DND-41 (cell line): ENCODE data around the gene SLC6A3.

Experiments
- ATAC-seq: fragments of 200-7000 bp; cut with Tn5 transposase; 3 replicates; pipeline ENCODE4 v1.9.1; 2021; ENCODE audit warnings: low read depth; ENCODE audit not compliant: insufficient read depth
- DNase-seq: peaks from one replicate; pipeline ENCODE4 v3.0.0-alpha.2; 2020
- H2AFZ ChIP-seq: 2 replicates; pipeline ENCODE4 v1.6.0; 2012; ENCODE audit warnings: low read depth, low read length
- H3K27ac ChIP-seq: 2 replicates; pipeline ENCODE4 v1.5.1; 2012; ENCODE audit warnings: low read length, inconsistent platforms
- H3K27me3 ChIP-seq: fragments of 200-600 bp; sonication (generic); 2 replicates; pipeline ENCODE4 v1.6.0; 2012; ENCODE audit warnings: low read length, mild to moderate bottlenecking, inconsistent platforms; ENCODE audit not compliant: insufficient read depth, poor library complexity
- H3K36me3 ChIP-seq: 2 replicates; pipeline ENCODE4 v1.5.1; 2012; ENCODE audit warnings: low read length, inconsistent platforms; ENCODE audit not compliant: insufficient read depth
- H3K4me1 ChIP-seq: 2 replicates; pipeline ENCODE4 v1.5.1; 2012; ENCODE audit warnings: mild to moderate bottlenecking, low read length; ENCODE audit not compliant: insufficient read depth
- H3K4me2 ChIP-seq: 2 replicates; pipeline ENCODE4 v1.6.0; 2012; ENCODE audit warnings: mild to moderate bottlenecking, moderate library complexity, low read length, inconsistent platforms; ENCODE audit not compliant: insufficient read depth
- H3K4me3 ChIP-seq, 2 experiments: fragments of 200-600 bp in 1 of 2; shearing (Covaris generic) in 1 of 2; 2 replicates each; pipeline ENCODE4 v1.5.1; 2012 to 2016; ENCODE audit warnings: inconsistent platforms in 2 of 2, low read length in 2 of 2, mild to moderate bottlenecking in 2 of 2, low read depth in 1 of 2, moderate library complexity in 1 of 2
- H3K79me2 ChIP-seq: 2 replicates; pipeline ENCODE4 v1.6.0; 2012; ENCODE audit warnings: low read length, inconsistent platforms; ENCODE audit not compliant: insufficient read depth
- H3K9ac ChIP-seq: 2 replicates; pipeline ENCODE4 v1.6.0; 2012; ENCODE audit warnings: low read depth, mild to moderate bottlenecking, inconsistent platforms, low read length, moderate library complexity
- H3K9me3 ChIP-seq: 2 replicates; pipeline ENCODE4 v1.5.1; 2012; ENCODE audit warnings: low read length, moderate library complexity, mild to moderate bottlenecking, inconsistent platforms; ENCODE audit not compliant: insufficient read depth, severe bottlenecking
- H4K20me1 ChIP-seq: 2 replicates; pipeline ENCODE4 v1.6.0; 2012; ENCODE audit warnings: low read length; ENCODE audit not compliant: insufficient read depth
- EZH2 ChIP-seq: IDR thresholded peaks from 3 replicates; pipeline ENCODE4 v1.6.1; 2012; ENCODE audit warnings: borderline replicate concordance, low read depth, mild to moderate bottlenecking, moderate library complexity, low read length, inconsistent platforms; ENCODE audit not compliant: severe bottlenecking
- TF ChIP-seq, protein P1 (sequence below): IDR thresholded peaks from 2 replicates; pipeline ENCODE4 v1.5.1; 2012; ENCODE audit warnings: borderline replicate concordance, low read length, moderate library complexity, mild to moderate bottlenecking; ENCODE audit not compliant: poor library complexity, severe bottlenecking; ENCODE audit errors: extremely low read depth

SLC6A3 gene

DNA sequence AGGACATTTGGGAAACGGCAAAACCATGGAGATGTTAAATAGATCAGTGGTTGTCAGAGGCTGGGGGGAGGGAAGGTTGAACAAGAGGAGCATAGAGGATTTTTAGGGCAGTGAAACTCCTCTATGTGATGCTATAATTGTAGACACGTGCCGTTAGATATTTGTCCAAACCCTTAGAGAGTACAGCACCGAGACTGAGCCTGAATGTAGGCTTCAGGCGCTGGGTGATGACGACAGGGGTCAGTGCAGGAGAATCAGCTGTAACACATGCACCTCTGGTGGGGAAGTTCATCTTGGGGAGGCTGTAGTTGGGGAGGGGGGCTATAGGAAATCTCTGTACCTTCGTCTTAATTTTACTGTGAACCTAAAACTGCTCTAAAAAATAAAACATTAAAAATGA is 78.1 kb downstream of the SLC6A3 start:
- TF ChIP-seq EZH2 = no peak
- H3K4me2 ChIP-seq = no peak overlapping the region
- H3K27me3 ChIP-seq = peaks cover 5% of the 10 kb centered on the region
- no peaks in the 10 kb centered on the region for H3K36me3 ChIP-seq
- peaks cover 5% of the 10 kb centered on the region for H3K4me1 ChIP-seq
- no peaks in the 10 kb centered on the region for H3K9me3 ChIP-seq
- no peak overlapping the region for H3K4me3 ChIP-seq
- H3K79me2 ChIP-seq = no peaks in the 10 kb centered on the region
- no peak for ATAC-seq
- no peak overlapping the region for H2AFZ ChIP-seq
- no peak overlapping the region for H3K9ac ChIP-seq
- H3K27ac ChIP-seq = no peak overlapping the region
- no peak for DNase-seq
- H4K20me1 ChIP-seq = no peaks in the 10 kb centered on the region

DNA sequence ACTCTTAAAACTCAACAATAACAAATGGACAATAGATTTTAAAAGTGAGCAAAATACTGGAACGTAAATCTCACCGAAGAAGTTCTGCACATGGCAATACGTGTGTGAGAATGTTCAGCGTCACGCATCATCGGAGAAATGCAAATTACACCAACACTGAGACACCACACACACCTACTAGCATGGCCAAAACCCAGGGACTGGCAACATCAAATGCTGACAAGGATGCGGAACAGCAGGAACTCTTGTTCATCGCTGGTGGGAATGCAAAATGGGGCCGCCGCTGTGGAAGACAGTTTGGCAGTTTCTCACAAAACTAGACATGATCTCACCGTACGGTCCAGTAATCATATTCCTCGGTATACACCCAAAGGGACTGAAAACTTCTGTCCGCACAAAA is 78.7 kb downstream of the SLC6A3 start:
- ATAC-seq = no peak

DNA sequence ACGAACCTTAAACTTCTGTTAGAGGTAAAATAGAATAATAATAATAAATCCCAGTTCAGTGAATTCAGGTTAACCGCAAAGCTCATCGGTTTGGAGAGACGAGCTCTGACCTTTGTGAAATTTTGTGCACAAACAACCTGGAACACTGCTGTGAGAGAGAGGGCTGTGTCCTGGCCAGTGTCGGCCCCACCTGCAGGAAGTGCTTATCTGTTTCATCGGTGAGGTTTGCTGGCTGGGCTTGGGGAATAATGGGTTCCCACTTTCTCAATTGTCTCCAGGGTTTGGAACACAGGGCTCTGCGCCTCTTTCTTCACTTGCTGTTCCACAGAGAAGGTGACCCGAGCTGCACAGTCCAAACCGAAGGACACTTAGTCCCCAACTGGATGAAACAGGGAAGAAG is 81.0 kb downstream of the SLC6A3 start:
- Histone ChIP-seq H4K20me1 (no peaks in the 10 kb centered on the region), H3K9me3 (no peaks in the 10 kb centered on the region), H2AFZ (no peak overlapping the region), H3K9ac (no peak overlapping the region), H3K36me3 (no peaks in the 10 kb centered on the region), H3K4me1 (peaks cover 5% of the 10 kb centered on the region), H3K4me3 (no peak overlapping the region), H3K27ac (no peak overlapping the region), H3K79me2 (no peaks in the 10 kb centered on the region), H3K4me2 (no peak overlapping the region), H3K27me3 (peaks cover 5% of the 10 kb centered on the region)
- ATAC-seq = no peak
- TF ChIP-seq, protein P1, sequence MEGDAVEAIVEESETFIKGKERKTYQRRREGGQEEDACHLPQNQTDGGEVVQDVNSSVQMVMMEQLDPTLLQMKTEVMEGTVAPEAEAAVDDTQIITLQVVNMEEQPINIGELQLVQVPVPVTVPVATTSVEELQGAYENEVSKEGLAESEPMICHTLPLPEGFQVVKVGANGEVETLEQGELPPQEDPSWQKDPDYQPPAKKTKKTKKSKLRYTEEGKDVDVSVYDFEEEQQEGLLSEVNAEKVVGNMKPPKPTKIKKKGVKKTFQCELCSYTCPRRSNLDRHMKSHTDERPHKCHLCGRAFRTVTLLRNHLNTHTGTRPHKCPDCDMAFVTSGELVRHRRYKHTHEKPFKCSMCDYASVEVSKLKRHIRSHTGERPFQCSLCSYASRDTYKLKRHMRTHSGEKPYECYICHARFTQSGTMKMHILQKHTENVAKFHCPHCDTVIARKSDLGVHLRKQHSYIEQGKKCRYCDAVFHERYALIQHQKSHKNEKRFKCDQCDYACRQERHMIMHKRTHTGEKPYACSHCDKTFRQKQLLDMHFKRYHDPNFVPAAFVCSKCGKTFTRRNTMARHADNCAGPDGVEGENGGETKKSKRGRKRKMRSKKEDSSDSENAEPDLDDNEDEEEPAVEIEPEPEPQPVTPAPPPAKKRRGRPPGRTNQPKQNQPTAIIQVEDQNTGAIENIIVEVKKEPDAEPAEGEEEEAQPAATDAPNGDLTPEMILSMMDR = no peak
- TF ChIP-seq EZH2 = no peak
- no peak for DNase-seq

More for the DNA sequence above, 78.7 kb downstream of the SLC6A3 start:
- Histone ChIP-seq H3K9me3 (no peaks in the 10 kb centered on the region), H3K4me2 (no peak overlapping the region), H3K27ac (no peak overlapping the region), H4K20me1 (no peaks in the 10 kb centered on the region), H3K36me3 (no peaks in the 10 kb centered on the region), H3K27me3 (peaks cover 5% of the 10 kb centered on the region), H3K4me1 (peaks cover 5% of the 10 kb centered on the region), H3K79me2 (no peaks in the 10 kb centered on the region), H2AFZ (no peak overlapping the region), H3K9ac (no peak overlapping the region), H3K4me3 (no peak overlapping the region)
- no peak for DNase-seq
- TF ChIP-seq, protein P1 = no peak
- no peak for TF ChIP-seq EZH2

DNA sequence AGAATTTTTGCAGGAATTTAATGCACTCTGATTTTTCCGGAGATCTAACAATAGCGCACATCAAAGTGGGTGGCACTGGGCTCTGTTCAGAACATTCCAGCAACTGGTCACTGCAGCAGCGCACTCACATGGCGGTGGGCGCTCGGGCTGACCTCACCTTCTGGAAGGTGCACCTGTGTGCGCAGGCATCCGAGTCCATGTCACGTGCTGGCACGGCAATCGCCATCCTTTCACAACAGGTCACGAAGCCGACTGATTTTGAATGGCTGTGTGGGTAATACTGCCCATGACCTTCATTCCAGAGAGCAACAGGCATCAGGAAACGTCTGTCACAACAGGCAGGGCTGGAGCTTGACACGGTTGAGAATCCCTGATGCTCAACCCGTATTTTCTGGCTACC is 81.7 kb downstream of the SLC6A3 start:
- Histone ChIP-seq H3K4me2 (no peak overlapping the region), H3K9me3 (no peaks in the 10 kb centered on the region), H4K20me1 (no peaks in the 10 kb centered on the region), H3K79me2 (no peaks in the 10 kb centered on the region), H3K4me1 (peaks cover 5% of the 10 kb centered on the region), H3K27ac (no peak overlapping the region), H2AFZ (no peak overlapping the region), H3K9ac (no peak overlapping the region), H3K4me3 (no peak overlapping the region), H3K36me3 (no peaks in the 10 kb centered on the region), H3K27me3 (peaks cover 5% of the 10 kb centered on the region)
- no peak for DNase-seq
- TF ChIP-seq, protein P1 = no peak
- TF ChIP-seq EZH2 = no peak
- no peak for ATAC-seq
